Activated gamma-delta T cell (primary cell): ENCODE results near the gene NEAT1.

Experiments used
- DNase-seq: peaks from one replicate; lab custom pipeline; 2025; lab: John Stamatoyannopoulos, UW

The NEAT1 gene

DNA sequence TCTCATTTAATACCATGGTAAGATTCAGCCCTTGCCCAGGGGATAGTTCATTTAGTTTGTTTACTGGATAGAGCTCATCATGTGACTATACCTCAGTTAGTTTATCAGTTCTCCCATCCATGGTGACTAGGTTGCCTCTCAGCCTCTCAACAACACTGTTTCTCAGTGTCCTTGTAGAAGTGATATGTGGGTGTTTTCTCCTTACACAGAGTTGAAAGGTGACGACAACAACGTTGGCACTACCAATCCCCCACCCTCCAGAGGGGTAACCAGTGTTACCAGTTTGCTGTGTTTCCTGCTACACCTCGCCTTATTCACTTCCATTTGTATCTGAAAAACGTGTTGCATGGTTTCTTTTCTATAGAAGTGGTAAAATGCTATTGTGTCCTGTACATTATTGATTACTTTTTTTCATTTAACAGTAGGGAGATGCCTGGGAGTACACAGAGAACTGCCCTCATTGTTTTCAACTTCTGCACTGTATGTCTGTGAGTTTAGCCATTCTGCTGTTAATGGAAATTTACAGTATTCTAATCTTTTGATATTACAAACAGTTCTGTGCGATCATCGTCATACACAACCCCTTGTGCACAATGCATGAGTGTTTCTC is 11.6 kb downstream of the NEAT1 start:
- DNase-seq: no peak

DNA sequence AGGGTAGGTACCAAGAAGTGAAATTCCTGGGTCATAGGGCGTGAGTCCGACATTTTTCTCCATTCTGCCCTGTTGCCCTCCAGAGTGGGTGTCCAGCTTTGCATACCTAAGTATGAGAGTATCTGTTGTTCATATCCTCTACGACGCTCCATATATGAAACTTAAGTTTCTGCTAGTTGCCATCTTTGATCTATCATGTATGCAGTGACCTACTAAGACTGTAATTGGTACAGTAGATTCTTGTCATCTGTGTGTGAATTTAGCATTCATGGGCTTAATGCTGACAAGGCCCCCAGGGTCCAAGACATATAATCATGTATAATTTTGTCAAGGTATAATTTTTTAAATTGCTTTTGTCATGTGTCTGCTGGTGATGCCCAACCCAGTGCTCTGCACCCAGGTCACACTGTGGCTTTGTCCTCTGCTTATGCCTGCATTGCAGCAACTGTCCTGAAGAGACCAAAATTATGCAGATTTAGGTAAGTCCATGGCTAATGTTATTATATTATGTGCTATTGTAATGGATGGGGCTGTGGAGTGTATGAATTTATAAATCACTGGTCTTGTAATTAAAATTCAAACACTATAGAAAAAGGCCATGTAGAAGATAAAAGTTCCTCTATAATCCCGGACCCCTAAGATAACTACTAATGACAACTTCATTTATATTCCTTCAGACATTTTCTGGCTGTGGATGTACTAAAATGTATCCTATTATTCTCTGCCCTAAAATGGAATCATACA is 12.2 kb downstream of the NEAT1 start:
- no peak for DNase-seq

DNA sequence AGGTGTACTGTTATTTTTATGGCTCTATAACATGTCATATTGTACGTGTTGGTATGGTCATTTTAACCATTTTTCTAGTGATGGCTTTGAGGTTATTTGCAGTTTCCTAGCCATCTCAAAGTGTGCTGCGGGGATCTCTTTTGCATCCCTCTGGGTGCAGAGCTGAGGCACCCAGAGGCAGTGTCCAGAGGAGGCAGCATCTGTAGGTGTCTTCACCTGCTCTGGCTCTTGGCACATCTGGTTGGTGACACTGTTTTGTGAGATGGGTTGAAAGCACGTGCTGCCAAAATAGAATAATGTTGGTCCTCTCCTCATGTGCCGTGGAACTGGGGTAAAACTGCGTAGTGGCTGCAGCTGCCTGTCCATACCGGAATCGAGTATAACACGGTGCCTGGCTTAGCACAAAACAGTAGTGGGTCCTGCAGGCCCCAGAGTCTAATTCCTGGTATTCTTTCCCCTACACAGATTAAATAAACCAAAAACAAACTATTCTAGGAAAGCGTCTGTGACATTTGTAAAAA is 12.9 kb downstream of the NEAT1 start:
- DNase-seq: no peak

DNA sequence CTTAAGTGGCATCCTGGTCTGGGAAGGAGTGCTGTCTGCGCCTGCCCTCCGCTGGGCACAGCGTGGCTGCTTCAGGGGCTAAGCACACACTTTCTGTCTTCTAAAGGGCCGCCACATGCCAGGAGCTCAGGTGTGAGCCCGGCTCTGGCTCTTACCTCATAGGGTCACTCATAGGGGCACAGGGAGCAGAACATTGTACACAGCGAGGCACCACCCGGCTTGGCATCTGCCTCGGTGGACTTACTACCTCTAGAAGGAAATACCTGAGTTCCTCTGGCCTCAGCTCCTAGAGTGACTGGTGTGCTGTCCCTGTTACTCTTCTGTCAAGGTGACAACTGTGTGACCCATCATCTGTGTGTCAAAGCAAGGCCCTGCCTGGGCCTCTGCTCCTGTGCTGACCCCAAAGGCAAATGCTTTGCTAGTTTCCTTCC is 13.4 kb downstream of the NEAT1 start:
- DNase-seq: no peak

DNA sequence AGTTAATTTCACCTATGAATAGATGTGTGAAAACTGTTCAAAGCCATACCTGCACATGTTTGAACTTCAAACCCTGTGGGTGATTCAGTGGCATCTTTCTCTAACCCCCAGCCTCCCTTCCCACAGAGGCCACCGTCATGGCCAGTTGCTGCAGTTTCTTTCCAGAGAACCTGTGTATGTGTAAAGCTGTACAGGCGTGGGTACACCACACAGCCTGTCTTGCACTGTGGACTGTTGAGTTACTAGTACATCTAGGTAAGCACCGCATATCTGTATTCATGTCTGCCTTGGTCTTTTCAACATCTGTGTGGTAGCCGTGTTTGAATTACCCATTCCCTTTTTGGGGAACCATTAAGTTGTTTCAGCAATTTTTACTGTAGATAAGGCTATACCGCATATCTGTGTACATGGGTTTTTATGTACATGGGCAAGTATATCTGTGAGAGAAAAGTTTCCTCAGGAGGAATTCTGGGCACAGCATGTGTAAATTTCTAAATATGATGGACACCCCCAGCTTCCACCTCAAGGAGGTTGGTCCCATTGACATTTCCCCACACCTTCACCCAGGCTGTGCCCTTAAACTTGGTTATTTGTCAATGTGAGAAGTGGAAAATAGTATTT is 13.9 kb downstream of the NEAT1 start:
- DNase-seq: no peak

DNA sequence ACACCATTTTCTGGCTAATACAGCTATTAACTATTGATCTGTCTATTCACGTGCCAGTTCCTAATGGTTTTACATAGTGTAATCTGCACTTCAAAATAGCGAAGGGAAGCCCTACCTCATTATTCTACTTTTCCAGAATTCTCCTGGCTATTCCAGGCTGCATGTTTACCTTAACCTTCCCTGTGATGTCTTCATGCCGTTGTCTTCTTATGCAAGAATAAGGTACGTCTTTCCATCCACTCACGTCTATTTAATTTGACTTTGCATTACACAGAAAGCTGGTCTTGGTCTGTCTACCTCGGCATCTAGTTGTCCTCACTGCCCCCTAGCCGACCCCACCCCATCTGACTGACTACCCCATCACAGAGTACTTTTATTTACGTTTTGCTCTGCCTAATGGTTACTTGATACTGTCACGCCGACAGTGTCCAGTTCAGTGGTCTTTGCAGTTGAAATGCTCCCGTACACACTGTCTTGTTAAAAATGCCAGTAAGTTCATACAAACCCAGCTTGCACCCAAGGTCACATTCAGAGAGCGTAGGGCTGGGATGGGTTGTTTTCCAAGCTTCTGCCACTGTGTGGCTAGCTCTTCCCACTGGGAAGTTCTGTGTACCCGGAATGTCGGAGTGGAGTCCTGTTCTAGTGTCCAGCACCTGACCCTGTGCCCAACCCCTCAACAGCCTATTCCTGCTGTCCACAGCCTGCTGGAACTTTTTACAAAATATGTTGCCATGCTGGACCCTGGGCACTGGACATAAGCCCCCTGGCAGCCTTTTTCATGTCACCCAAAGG is 15.0 kb downstream of the NEAT1 start:
- no peak for DNase-seq

DNA sequence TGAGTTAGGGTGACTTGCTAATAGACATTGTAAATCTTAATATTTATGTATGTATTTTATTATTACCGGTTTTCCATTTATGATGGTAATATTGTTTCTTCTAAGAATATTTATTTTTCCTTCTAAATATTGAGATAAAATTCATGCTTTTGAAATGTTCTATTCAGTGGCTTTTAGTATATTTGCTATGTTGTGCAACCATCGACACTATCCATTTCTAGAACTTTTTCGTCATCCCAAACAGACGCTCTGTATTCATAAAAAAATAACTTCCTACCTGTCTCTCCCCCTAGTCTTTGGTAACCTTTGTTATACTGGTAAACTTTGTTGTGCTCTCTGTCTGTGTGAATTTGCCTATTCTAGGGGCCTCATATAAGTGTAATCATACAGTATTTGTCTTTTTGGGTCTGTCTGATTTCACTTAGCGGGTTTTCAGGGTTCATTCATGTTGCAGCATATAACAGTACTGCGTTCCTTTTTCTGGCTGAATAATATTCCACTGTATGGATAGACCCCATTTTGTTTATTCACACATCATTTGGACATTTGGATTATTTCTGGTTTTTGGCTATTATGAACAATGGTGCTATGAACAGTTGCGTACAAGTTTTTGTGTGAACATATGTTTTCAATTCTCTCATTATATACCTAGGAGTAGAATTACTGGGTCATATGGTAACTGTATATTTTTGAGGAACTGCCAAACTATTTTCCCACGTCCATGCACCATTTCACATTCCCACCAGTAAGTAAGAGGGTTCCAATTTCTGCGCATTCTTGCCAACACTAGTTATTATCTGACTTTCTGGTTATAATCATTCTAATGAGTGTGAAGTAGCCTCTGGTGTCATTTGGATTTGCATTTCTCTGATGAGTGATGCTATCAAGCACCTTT is 15.9 kb downstream of the NEAT1 start:
- no peak for DNase-seq

DNA sequence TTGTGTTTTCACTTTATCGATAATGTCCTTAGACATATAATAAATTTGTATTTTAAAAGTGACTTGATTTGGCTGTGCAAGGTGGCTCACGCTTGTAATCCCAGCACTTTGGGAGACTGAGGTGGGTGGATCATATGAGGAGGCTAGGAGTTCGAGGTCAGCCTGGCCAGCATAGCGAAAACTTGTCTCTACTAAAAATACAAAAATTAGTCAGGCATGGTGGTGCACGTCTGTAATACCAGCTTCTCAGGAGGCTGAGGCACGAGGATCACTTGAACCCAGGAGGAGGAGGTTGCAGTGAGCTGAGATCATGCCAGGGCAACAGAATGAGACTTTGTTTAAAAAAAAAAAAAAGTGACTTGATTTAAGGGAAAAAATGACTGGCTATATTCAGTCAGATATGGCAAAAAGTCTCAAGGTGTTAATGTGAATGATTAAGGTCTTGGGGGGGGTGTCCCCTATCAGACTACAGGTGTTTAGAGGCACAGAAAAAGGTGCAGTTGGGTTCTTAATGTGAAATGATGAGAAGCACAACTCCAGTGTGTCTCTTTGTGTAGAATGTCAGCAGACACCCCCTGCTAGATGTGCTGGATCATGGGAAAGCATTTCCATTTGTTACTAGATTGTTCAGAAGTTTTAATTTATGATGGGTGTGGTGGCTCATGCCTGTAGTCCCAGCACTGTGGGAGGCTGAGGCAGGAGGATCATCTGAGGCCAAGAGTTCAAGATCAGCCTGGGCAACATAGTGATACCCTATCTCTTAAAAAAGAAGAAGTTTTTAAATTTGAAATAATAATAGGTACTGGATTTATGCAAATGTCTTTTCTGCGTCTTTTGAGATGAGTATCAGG is 17.0 kb downstream of the NEAT1 start:
- DNase-seq: no peak

DNA sequence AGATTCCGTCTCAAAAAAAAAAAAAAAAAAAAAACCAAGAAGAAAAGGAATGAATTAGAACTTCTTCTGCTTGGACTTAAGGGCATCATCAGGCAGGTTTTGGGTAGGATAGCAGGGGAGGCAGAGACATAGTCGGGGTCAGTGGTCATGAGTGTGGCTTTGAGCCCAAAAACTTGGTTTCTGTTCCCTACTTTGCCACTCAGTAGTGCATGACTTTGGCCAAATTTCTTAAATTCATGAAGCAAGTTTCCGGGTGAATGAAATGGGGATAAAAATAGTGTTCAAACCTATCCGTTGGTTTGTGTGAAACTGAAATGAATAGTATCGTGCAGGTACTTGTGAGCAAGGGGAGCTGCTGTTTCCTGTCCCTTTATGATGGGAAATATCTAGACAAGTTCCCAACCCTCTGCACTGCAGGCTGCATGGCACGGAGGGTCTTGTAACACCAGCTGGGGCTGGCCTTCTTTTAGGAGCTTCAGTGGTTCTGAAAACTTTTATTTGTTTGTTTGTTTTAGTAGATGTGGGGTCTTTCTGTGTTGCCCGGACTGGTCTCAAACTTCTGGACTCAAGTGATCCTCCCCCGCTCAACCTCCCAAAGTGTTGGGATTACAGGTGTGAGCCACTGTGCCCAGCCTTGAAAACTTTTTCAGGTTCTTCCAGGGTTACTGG is 18.4 kb downstream of the NEAT1 start:
- DNase-seq: no peak

DNA sequence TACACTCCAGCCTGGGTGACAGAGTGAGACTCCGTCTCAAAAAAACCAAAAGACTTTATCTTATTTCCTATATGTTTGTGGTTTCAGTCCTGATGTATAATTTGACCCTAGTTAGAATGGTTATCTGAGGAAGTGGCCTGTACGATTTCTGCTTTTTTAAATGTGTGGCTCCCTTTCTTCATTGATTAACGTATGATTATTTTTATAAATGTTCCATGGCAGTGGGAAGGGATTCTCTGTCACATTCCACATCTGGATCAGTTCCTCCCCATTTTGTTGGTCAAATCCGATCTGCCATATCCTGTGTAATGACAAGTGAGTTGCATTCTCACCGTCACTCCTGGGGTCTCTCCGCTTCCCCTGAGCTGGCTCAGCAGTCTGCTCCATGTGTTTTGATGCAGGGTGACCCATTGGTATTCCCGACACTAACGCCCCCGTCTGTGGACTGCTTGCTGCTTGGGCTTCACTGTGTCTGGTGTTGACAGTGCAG is 20.3 kb downstream of the NEAT1 start:
- DNase-seq: no peak

DNA sequence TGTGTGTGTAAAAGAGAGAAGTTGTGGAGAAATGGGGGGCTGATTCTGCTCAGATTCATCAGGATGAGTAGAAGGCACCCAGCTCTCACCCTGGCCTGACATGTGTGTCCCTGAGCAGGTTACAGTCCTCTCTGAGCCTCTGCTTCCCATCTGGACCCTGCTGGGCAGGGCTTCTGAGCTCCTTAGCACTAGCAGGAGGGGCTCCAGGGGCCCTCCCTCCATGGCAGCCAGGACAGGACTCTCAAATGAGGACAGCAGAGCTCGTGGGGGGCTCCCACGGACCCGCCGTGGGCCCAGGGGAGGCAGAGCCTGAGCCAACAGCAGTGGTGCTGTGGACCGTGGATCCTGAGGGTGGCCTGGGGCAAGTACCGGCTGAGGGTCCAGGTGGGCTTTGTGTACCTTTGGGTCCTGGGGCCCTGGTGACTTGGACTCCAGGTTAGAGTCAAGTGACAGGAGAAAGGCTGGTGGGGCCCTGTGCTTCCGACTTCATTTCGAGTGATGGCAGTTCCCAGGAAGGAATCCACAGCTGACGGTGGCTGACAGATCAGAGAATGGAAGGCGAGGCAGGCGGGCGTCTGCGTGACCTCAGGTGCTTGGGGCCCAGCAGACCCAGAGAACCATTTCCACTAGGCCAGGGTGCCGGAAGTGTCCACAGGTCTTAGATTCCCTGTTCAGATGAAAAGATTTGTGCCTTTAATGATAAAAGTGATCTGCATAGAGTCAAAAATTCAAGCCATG is 21.9 kb downstream of the NEAT1 start:
- no peak for DNase-seq

DNA sequence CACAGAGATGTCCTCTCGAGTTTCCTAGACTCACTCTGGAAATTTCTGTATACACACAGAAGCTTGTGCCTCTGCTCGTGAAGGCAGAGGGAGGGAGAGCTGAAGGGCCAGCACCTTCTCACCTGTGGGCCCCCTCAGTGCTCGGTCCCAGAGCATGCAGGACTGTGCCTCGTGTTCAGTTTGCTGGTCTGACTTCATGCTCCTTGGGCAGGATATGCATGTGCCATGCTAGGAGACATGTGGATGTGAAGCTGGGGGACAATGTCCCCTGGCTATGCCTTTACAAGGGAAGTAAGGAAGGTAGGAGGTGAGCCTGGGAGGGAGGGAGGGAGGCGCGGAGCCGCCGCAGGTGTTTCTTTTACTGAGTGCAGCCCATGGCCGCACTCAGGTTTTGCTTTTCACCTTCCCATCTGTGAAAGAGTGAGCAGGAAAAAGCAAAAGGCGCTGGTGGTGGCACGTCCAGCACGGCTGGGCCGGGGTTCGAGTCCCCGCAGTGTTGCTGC is 22.6 kb downstream of the NEAT1 start:
- DNase-seq: no peak

DNA sequence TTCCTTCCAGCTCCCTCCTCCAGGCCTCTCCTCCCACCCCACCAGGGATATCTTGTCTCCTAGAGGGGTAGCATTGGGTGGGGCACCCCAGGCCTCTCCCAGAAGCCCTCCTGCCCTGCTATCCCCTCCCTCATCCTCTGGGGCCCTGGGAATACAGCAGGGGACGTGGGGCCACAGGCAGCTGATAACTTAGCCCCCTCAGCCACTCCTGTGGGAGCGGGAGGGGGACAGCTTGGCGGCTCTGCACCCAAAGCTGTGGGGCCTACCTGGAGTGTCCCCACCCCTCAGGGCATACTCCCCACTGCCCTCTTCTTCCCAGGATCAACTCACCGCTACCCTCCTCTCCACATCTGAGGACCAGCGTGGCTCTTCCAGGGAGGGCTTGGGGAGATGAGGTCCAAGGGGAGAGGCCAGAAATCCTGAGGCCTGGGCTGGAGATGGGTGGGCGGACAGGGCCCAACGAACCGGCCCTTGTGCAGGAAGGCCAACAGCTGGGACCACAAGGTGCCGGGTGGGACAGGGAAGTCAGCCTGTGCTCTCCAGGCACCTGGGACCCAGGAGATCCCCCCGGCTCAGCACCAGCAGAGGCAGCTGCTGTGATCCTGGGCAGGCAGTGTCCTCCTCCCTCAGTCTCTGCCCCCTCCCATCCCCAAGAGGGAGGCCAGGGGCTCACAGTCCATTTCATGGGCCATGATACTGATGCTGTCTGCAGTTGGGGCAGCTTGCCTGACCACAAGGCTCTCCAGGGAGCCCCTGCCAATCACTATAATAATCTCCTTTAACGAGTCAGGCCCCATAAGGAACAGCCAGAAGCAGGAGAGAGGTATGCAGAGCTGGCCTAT is 23.2 kb downstream of the NEAT1 start:
- DNase-seq: no peak

DNA sequence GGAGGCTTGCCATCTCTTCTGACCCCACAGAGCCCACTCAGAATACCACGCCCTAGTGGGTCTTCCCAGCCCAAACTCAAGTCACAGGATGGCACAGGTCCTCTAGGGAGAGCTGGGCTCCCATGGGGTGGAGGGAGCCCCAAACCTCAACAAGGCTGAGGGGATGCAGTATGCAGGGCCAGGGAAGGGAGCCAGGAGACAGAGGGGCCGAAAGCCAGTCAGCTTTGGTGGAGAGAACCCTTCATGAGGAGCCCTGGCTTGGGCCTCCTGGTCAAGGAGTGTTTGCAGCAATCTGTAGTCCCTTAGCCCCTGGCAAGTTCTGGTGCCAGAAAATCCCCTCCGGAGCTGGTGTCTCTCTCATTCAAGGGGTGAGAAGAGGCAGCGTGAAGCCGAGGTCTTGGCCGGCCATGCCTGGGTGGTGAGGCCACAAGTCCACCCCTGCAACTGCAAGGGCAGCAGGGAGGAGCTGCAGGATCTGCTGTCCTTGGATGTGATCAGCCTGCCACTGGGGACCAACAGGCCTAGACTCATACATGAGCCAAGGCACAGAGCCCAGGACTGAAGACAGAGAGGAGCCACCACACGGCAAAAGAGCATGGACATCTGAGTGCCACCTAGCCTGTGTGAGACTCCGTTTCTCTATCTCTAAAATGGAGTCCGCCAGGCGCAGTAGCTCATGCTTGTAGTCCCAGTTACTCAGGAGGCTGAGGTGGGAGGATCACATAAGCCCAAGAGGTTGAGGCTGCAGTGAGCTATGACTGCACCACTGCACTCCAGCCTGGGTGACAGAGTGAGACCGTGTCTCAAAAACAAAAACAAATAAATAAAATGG is 24.1 kb downstream of the NEAT1 start:
- DNase-seq: no peak

DNA sequence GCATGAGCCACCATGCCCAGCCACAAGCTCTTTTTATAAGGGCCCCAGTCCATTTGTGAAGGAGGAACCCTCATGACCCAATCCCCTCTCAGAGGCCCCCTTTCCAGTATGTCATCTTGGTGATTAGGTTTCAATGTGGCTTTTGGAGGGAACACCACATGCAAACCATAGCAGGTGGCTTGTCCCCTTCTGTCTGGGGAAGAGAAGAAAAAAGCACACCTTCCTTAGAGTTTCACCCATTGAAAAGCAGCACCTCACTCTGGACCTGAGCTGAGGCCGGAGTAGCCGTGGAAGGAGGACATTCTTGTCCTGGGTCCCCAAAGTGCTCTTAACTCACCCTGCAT is 25.4 kb downstream of the NEAT1 start:
- no peak for DNase-seq

DNA sequence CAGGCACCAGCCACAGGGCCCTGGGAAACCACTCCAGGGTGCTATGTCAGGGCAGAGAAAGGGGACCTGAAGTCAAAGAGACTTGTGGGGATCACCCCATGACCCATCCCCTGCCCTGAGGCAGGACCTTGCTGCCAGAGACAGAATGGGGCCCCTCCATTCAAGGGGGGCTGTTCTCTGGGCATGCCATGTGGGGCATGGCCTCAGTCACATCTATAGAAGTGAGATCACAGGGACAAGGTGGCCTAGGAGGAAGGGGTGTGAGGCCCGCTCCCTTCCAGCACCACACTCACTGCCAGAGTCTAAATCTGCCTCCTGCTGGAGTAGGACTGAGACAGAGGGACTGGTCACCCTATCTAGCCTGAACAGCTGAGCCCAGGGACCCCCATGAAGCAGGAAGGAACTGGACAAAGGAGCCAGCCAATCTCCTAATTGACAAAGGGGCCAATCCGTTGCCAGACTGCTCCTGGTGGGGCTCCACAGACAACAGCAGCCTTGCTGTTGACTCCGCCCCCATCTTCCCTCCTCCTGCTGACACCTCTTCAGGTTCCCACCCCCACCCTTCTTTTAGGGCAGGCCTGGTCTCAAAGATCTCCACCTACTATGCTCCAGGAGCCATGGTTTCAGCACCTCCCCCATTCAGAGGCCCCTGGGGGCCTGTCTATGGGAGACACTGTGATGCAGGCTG is 26.0 kb downstream of the NEAT1 start:
- DNase-seq: no peak
